ENCODE results near the gene HERC6. TPM values are rescaled to one million over a fixed set of nuclear protein-coding genes. Genes with fewer than 3 reads are reported as not detected.

Gene HERC6
- total RNA-seq, 1 experiment from 2014 or later, result 22.0 TPM

- H3K9me3 Mint-ChIP-seq (ENCODE audit: low read depth, unreplicated experiment), result no peaks in the 10 kb centered on the region
- intact Hi-C loops (cut with micrococcal nuclease; ENCODE audit: unreplicated experiment), result no loop called here
- DNase-seq, result no peak
- TF ChIP-seq CTCF (IDR thresholded peaks at IDR 0.05; ENCODE audit: unreplicated experiment), result no peak
- no TSS peak for BruUV-seq (replicated peaks)
- peaks cover 11% of the 10 kb centered on the region for H3K36me3 Mint-ChIP-seq (ENCODE audit: insufficient read depth, unreplicated experiment)
- no peaks in the 10 kb centered on the region for H3K27me3 Mint-ChIP-seq (ENCODE audit: unreplicated experiment)
- H3K4me3 Mint-ChIP-seq (ENCODE audit: low read depth, unreplicated experiment), result no peak overlapping the region
- CTCF ChIA-PET, result no interaction called here
- no peak overlapping the region for H3K27ac Mint-ChIP-seq (ENCODE audit: unreplicated experiment)
- H3K4me1 Mint-ChIP-seq (ENCODE audit: low read depth, unreplicated experiment), result no peaks in the 10 kb centered on the region
Measured at GRCh38 chr4:88381123-88381522, 2.5 kb downstream of the HERC6 start.

GRCh38 chr4:88382621-88383020 is 4.0 kb downstream of the HERC6 start:
- intact Hi-C loops (cut with micrococcal nuclease; ENCODE audit: unreplicated experiment), result loop anchor here (2.0 kb wide), 1 partner anchor 74 kb away; the partner anchor contains the start of gene HERC5
- no peak overlapping the region for H3K27ac Mint-ChIP-seq (ENCODE audit: unreplicated experiment)
- TF ChIP-seq CTCF (IDR thresholded peaks at IDR 0.05; ENCODE audit: unreplicated experiment), result no peak
- CTCF ChIA-PET, result no interaction called here
- no peaks in the 10 kb centered on the region for H3K27me3 Mint-ChIP-seq (ENCODE audit: unreplicated experiment)
- H3K4me1 Mint-ChIP-seq (ENCODE audit: low read depth, unreplicated experiment), result no peaks in the 10 kb centered on the region
- no peak for DNase-seq
- BruUV-seq (replicated peaks), result no TSS peak
- peaks cover 11% of the 10 kb centered on the region for H3K36me3 Mint-ChIP-seq (ENCODE audit: insufficient read depth, unreplicated experiment)
- H3K9me3 Mint-ChIP-seq (ENCODE audit: low read depth, unreplicated experiment), result no peaks in the 10 kb centered on the region
- H3K4me3 Mint-ChIP-seq (ENCODE audit: low read depth, unreplicated experiment), result no peak overlapping the region

GRCh38 chr4:88390128-88390527 is 11.5 kb downstream of the HERC6 start:
- Mint-ChIP-seq H3K4me1 (ENCODE audit: low read depth, unreplicated experiment) (no peaks in the 10 kb centered on the region), H3K27me3 (ENCODE audit: unreplicated experiment) (no peaks in the 10 kb centered on the region), H3K36me3 (ENCODE audit: insufficient read depth, unreplicated experiment) (no peaks in the 10 kb centered on the region), H3K27ac (ENCODE audit: unreplicated experiment) (no peak overlapping the region), H3K9me3 (ENCODE audit: low read depth, unreplicated experiment) (no peaks in the 10 kb centered on the region), H3K4me3 (ENCODE audit: low read depth, unreplicated experiment) (no peak overlapping the region)
- intact Hi-C loops (cut with micrococcal nuclease; ENCODE audit: unreplicated experiment), result no loop called here
- DNase-seq, result no peak
- TF ChIP-seq CTCF (IDR thresholded peaks at IDR 0.05; ENCODE audit: unreplicated experiment), result no peak
- CTCF ChIA-PET, result no interaction called here
- BruUV-seq (replicated peaks), result no TSS peak

GRCh38 chr4:88391703-88392102 is 13.1 kb downstream of the HERC6 start:
- no peak for DNase-seq
- BruUV-seq (replicated peaks), result no TSS peak
- intact Hi-C loops (cut with micrococcal nuclease; ENCODE audit: unreplicated experiment), result no loop called here
- Mint-ChIP-seq H3K36me3 (ENCODE audit: insufficient read depth, unreplicated experiment) (no peaks in the 10 kb centered on the region), H3K27ac (ENCODE audit: unreplicated experiment) (no peak overlapping the region), H3K4me1 (ENCODE audit: low read depth, unreplicated experiment) (no peaks in the 10 kb centered on the region), H3K4me3 (ENCODE audit: low read depth, unreplicated experiment) (no peak overlapping the region), H3K9me3 (ENCODE audit: low read depth, unreplicated experiment) (no peaks in the 10 kb centered on the region), H3K27me3 (ENCODE audit: unreplicated experiment) (no peaks in the 10 kb centered on the region)
- CTCF ChIA-PET, result interaction anchor here (0.6 kb wide), 1 partner anchor 74 kb away, joined by 3 read pairs; no protein-coding TSS in a partner anchor
- no peak for TF ChIP-seq CTCF (IDR thresholded peaks at IDR 0.05; ENCODE audit: unreplicated experiment)

Data from Calu3 (cell line).